ENCODE results near the gene ELL.

- TF ChIP-seq, protein P1, sequence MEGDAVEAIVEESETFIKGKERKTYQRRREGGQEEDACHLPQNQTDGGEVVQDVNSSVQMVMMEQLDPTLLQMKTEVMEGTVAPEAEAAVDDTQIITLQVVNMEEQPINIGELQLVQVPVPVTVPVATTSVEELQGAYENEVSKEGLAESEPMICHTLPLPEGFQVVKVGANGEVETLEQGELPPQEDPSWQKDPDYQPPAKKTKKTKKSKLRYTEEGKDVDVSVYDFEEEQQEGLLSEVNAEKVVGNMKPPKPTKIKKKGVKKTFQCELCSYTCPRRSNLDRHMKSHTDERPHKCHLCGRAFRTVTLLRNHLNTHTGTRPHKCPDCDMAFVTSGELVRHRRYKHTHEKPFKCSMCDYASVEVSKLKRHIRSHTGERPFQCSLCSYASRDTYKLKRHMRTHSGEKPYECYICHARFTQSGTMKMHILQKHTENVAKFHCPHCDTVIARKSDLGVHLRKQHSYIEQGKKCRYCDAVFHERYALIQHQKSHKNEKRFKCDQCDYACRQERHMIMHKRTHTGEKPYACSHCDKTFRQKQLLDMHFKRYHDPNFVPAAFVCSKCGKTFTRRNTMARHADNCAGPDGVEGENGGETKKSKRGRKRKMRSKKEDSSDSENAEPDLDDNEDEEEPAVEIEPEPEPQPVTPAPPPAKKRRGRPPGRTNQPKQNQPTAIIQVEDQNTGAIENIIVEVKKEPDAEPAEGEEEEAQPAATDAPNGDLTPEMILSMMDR (IDR thresholded peaks at IDR 0.05 in 8 of 11, conservative IDR thresholded peaks at IDR 0.05 in 3 of 11), result no peak
- no peak for TF ChIP-seq POLR2A (IDR thresholded peaks at IDR 0.05)
- TF ChIP-seq POLR2AphosphoS5 (IDR thresholded peaks at IDR 0.05), result no peak
These were observed 48.2 kb downstream of the ELL start for GRCh38 chr19:18473706-18474087.

Data from spleen (tissue), 7 donors.